Adrenal gland (tissue), 5 donors: ENCODE data around the gene SMIM5.

ENCODE experiments used
- CTCF ChIP-seq, 6 experiments: fragments of 450-650 bp in 4 of 6; fragments of 200-600 bp in 2 of 6; sonication (generic) in 1 of 6; IDR thresholded peaks; 1 replicate in 5 of 6; 2 replicates in 1 of 6; pipeline versions ENCODE4 v1.5.1 to v1.8.0; 2016 to 2021; ENCODE audit warnings: antibody characterized with exemption in 6 of 6, mild to moderate bottlenecking in 2 of 6, moderate library complexity in 1 of 6
- POLR2A ChIP-seq, 2 donors: fragments of 450-650 bp; IDR thresholded peaks; one replicate each; pipeline ENCODE4 v1.6.1; 2017; ENCODE audit warnings: antibody characterized with exemption in 2 of 2, mild to moderate bottlenecking in 2 of 2, moderate library complexity in 1 of 2
- donor health status: DM: no; HTN: no; CAD: no.

DNA sequence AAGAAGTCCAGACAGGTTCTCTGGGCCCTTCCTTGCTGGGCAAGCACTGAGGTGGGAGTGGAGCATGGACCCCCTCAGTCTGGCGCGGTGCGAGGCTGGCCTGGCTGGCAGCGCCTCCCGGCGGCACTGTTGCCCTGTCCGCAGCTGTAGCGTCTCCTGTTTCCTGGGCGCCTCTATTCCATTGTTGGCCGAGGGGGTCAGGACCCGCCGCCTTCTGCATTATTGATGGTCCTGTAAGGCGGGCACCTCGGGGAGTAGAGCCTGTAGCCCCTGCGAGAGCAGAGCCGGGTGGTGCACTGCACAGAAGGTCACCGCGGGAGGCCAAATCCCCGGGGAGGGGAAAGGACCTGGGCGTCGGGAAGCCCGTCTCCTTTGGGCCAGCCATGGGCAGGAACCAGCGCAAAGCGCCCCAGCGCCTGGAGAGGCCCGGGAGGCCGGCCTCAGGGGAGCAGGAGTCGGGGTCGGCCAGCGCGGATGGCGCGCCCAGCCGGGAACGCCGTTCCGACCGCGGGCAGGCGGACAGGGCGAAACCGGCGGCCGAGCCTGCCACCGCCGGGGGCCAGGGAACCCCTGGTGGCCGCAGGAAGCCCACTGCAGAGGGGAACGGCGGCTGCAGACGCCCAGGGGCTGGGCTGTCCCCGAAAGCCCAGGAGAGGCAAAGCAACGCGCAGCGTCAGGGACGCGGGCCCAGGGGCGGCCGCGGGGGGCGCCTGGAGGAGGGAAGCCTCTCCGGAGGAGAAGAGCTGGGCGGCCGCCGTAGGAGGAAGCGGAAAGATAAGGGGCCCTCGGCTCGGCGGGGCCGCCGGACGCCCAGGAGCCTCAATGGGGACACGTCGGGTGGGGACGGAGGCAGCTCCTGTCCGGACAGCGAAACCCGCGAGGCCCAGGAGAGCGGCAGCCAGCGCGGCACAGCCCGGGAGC, 45.3 kb upstream of the SMIM5 start, which contains the start of gene MYO15B:
- no peak for TF ChIP-seq POLR2A (IDR thresholded peaks at IDR 0.05)
- TF ChIP-seq CTCF (IDR thresholded peaks at IDR 0.05) = peak in 3 of 6 experiments; percentile 17 to 57 (median 26)
